Upper lobe of left lung (tissue), 4 donors: ENCODE data around the gene GRIK1.

Experiments
- POLR2A ChIP-seq, 4 donors: fragments of 450-650 bp; IDR thresholded peaks; one replicate each; pipeline ENCODE4 v1.5.1; 2016 to 2017; ENCODE audit warnings: antibody characterized with exemption in 4 of 4, mild to moderate bottlenecking in 2 of 4
- POLR2AphosphoS5 ChIP-seq, 2 donors: sonication (generic); formaldehyde crosslinking; IDR thresholded peaks; one replicate each; pipeline ENCODE4 v1.5.1; 2017; ENCODE audit warnings: antibody characterized with exemption in 2 of 2
- TF ChIP-seq, protein P1 (sequence below), 6 experiments: fragments of 450-650 bp in 4 of 6; fragments of 200-600 bp in 2 of 6; sonication (generic) in 2 of 6; IDR thresholded peaks; one replicate each; pipeline ENCODE4 v1.5.1; 2016 to 2019; ENCODE audit warnings: antibody characterized with exemption in 6 of 6

DNA sequence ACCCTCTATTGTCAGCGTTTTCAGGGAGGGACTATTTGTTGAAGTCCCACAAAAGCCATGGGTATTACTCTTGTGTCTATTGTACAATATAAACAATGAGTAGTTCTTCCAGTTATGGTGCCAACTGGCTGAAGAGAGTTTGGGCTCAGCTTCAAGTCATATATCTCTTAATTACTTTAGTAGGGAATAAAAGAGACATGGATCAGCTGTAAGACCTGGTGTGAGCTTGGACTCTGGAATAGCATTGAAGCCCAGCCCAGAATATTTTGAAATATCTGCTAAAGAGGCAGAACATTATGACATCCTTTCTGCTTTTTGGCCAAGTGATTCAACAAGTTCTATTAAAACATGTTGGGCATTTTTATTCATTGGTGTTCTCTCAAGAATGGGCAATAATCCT, 416.1 kb downstream of the GRIK1 start:
- TF ChIP-seq, protein P1, sequence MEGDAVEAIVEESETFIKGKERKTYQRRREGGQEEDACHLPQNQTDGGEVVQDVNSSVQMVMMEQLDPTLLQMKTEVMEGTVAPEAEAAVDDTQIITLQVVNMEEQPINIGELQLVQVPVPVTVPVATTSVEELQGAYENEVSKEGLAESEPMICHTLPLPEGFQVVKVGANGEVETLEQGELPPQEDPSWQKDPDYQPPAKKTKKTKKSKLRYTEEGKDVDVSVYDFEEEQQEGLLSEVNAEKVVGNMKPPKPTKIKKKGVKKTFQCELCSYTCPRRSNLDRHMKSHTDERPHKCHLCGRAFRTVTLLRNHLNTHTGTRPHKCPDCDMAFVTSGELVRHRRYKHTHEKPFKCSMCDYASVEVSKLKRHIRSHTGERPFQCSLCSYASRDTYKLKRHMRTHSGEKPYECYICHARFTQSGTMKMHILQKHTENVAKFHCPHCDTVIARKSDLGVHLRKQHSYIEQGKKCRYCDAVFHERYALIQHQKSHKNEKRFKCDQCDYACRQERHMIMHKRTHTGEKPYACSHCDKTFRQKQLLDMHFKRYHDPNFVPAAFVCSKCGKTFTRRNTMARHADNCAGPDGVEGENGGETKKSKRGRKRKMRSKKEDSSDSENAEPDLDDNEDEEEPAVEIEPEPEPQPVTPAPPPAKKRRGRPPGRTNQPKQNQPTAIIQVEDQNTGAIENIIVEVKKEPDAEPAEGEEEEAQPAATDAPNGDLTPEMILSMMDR (IDR thresholded peaks at IDR 0.05): no peak
- TF ChIP-seq POLR2AphosphoS5 (IDR thresholded peaks at IDR 0.05) (no peak), POLR2A (IDR thresholded peaks at IDR 0.05) (no peak)
